SH-SY5Y (cell line): ENCODE data around the gene HNRNPDL.

Experiments used
- GATA2 ChIP-seq: IDR thresholded peaks from 2 replicates; pipeline ENCODE4 v1.6.1; 2011; ENCODE audit warnings: mild to moderate bottlenecking, low read depth, low read length
- GATA3 ChIP-seq: IDR thresholded peaks from 2 replicates; pipeline ENCODE4 v1.6.1; 2011; ENCODE audit warnings: low read depth, mild to moderate bottlenecking, low read length, moderate library complexity

- TF ChIP-seq GATA2 (no peak), GATA3 (no peak)
These were observed 56.8 kb downstream of the HNRNPDL start for GRCh38 chr4:82373486-82373815.
